ENCODE data around the gene EBPL. TPM values are rescaled to one million over a fixed set of nuclear protein-coding genes. Genes with fewer than 3 reads are reported as not detected.

Gene EBPL
- total RNA-seq, 4 donors from 2014 or later, result 66.6 to 89.4 (median 83.2) TPM

DNA sequence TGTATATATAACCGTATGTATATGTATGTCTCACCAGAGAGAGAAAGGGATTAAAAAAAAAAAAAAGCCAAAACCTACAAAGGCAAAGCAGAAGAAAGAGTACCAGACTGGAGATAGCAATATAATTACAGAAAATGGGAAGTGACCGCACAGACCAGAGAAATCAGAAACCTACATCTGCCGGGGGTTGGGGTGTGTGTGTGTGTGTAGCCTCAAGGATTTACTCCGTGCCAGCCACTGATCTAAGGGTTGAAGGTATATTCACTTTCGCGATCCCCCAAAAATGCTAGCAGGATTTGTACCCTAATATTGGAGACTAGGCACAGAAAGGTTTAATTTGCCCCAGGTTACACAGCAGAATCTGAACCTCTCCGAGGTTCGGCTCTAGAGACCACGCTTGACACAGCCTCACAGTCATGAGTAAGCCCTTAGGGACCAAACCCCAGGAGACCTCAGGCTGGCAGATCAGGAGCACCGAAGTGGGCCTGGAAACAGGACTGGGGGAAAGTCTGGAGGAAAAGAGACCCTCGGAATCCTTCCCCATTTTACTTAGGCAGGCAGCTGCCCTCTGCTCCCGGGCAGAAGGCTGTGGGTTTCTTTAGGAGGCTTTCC, 48.1 kb downstream of the EBPL start:
- DNase-seq (ENCODE audit: low spot score in 2 of 2), result no peak
- TF ChIP-seq EP300 (IDR thresholded peaks at IDR 0.05), result no peak
- TF ChIP-seq, protein P1, sequence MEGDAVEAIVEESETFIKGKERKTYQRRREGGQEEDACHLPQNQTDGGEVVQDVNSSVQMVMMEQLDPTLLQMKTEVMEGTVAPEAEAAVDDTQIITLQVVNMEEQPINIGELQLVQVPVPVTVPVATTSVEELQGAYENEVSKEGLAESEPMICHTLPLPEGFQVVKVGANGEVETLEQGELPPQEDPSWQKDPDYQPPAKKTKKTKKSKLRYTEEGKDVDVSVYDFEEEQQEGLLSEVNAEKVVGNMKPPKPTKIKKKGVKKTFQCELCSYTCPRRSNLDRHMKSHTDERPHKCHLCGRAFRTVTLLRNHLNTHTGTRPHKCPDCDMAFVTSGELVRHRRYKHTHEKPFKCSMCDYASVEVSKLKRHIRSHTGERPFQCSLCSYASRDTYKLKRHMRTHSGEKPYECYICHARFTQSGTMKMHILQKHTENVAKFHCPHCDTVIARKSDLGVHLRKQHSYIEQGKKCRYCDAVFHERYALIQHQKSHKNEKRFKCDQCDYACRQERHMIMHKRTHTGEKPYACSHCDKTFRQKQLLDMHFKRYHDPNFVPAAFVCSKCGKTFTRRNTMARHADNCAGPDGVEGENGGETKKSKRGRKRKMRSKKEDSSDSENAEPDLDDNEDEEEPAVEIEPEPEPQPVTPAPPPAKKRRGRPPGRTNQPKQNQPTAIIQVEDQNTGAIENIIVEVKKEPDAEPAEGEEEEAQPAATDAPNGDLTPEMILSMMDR (IDR thresholded peaks at IDR 0.05), result no peak
- TF ChIP-seq POLR2A (IDR thresholded peaks at IDR 0.05), result no peak
- 75 to 87% methylated on average over 12 of the region's 12 CpGs for WGBS, 2 donors
- Histone ChIP-seq H3K27ac (peak overlapping the region in 2 of 4 donors; percentile 11 to 49), H3K27me3 (no peaks in the 10 kb centered on the region), H3K36me3 (no peaks in the 10 kb centered on the region), H3K9me3 (no peaks in the 10 kb centered on the region), H3K4me1 (no peaks in the 10 kb centered on the region), H3K4me3 (peak overlapping the region in 1 of 4 donors; percentile 20)

DNA sequence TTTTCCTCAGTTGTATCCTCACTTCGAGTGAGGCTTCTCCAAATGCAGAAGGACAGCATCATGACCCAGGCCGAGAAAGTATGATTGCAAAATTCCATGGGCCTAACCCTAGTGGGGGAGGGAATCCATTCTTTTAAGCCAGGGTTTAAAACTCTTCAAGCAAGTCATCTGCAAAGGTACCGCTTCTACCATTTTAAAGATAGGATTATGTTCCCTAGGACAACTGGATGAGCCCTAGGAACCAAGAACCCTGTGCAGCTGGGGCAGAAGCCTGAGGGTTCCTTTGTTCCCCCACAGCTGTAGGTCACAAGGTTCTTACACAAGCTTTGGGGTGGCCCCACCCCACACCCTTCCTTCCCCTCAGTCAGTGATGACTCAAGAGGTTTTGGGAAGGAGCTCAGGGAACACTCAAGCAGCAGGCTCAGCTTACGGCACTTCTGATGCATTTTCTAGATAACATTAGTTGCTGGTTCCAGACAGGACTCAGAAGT, 49.4 kb downstream of the EBPL start:
- Histone ChIP-seq H3K4me1 (no peaks in the 10 kb centered on the region), H3K9me3 (no peaks in the 10 kb centered on the region), H3K36me3 (no peaks in the 10 kb centered on the region), H3K27ac (peak overlapping the region in 1 of 4 donors; percentile 56), H3K4me3 (peak overlapping the region in 1 of 4 donors; percentile 39), H3K27me3 (no peaks in the 10 kb centered on the region)
- peak; percentile 19 to 49 for DNase-seq (ENCODE audit: low spot score in 2 of 2)
- peak in 1 of 2 donors; percentile 76 for TF ChIP-seq EP300 (IDR thresholded peaks at IDR 0.05)
- TF ChIP-seq, protein P1 (IDR thresholded peaks at IDR 0.05), result no peak
- peak; percentile 14 to 22 for TF ChIP-seq POLR2A (IDR thresholded peaks at IDR 0.05)
- WGBS, 2 donors, result 79 to 88% methylated on average over 4 of the region's 4 CpGs

DNA sequence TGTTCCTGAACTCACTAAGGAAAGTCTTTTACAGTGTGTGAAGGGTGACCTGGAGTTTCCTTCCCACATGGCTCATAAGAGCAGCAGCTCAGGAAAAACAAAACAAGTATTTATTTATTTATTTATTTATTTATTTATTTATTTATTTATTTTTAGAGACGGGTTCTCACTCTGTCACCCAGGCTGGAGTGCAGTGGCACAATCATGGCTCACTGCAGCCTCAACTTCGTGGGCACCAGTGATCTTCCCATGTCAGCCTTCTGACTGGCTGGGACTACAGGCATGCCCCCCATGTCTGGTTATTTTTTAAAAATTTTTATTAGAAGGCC, 52.6 kb downstream of the EBPL start:
- DNase-seq (ENCODE audit: low spot score in 2 of 2), result no peak
- Histone ChIP-seq H3K9me3 (no peaks in the 10 kb centered on the region), H3K36me3 (no peaks in the 10 kb centered on the region), H3K27ac (no peak overlapping the region), H3K27me3 (no peaks in the 10 kb centered on the region), H3K4me3 (no peak overlapping the region), H3K4me1 (no peaks in the 10 kb centered on the region)
- no peak for TF ChIP-seq POLR2A (IDR thresholded peaks at IDR 0.05)
- TF ChIP-seq, protein P1 (IDR thresholded peaks at IDR 0.05), result no peak
- 91% methylated on average over 2 of the region's 2 CpGs for WGBS, 2 donors

DNA sequence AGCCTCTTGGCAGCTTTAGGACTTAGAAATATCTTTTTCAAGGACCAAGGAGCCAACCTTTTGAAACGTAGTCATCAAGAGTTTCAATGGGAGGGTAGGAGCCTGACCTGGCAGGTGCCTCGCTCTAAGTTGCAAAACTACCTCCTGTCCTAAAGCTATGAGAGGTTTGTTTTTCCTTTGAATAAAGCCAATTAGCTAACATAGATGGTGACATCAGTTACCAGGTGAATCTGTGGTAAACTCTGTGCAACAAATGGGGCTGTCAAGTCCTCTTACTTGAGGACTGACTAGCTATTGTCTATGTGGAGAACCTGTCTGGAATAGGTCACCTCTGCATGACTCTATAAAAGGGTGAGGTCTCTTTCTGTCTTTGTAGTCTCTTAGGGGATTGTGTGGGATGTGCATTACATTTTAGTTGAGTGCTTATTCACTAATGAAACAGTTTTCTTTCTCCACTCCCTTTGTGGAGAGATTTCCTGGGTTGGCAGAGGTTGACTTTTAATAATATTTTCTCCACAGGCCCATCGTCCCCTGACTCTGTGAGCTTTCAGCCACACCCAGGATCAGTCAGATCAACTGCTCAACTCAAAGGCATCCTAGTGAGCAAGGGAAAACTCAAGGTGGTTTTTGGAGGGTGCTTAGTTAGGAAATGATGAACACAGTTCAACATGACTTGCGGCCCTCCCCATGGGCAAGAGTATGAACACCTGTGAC, 53.1 kb downstream of the EBPL start:
- Histone ChIP-seq H3K9me3 (no peaks in the 10 kb centered on the region), H3K27me3 (no peaks in the 10 kb centered on the region), H3K4me3 (no peak overlapping the region), H3K27ac (no peak overlapping the region), H3K4me1 (no peaks in the 10 kb centered on the region), H3K36me3 (no peaks in the 10 kb centered on the region)
- WGBS, 2 donors, result 82 to 85% methylated on average over 4 of the region's 4 CpGs
- no peak for TF ChIP-seq POLR2A (IDR thresholded peaks at IDR 0.05)
- no peak for TF ChIP-seq EP300 (IDR thresholded peaks at IDR 0.05)
- TF ChIP-seq, protein P1 (IDR thresholded peaks at IDR 0.05), result no peak
- DNase-seq (ENCODE audit: low spot score in 2 of 2), result no peak

DNA sequence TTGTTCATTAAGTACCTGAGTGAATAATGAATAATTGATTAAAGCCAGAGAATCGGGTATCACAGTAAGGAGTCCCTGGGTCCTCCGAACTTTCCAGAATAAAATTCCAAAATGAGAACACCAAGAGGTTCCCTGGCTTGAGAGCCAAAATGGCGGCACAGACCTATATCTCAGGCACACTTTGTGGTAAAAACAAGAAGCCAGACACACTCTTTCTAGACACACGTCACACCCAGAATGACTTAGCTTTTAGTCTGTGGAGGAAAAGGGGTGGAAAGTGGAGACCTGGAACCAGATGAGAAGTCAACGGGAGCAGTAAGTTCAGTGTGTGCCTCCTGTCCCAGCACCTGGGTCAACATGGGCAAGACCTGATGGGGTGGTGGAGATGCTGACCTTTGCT, 54.6 kb downstream of the EBPL start:
- Histone ChIP-seq H3K9me3 (no peaks in the 10 kb centered on the region), H3K27me3 (no peaks in the 10 kb centered on the region), H3K36me3 (no peaks in the 10 kb centered on the region), H3K4me1 (no peaks in the 10 kb centered on the region), H3K27ac (no peak overlapping the region), H3K4me3 (no peak overlapping the region)
- WGBS, 2 donors, result 93 to 95% methylated on average over 5 of the region's 5 CpGs
- DNase-seq (ENCODE audit: low spot score in 2 of 2), result no peak
- no peak for TF ChIP-seq POLR2A (IDR thresholded peaks at IDR 0.05)
- TF ChIP-seq, protein P1 (IDR thresholded peaks at IDR 0.05), result no peak
- TF ChIP-seq EP300 (IDR thresholded peaks at IDR 0.05), result no peak
